ENCODE data around the gene MUC2. TPM values are rescaled to one million over a fixed set of nuclear protein-coding genes. Genes with fewer than 3 reads are reported as not detected.

The MUC2 gene
- total RNA-seq, 4 donors from 2014 or later, result 0.08 TPM; not detected in 3

- no peak for TF ChIP-seq POLR2A (IDR thresholded peaks at IDR 0.05)
- TF ChIP-seq CTCF (IDR thresholded peaks at IDR 0.05), result no peak
- no peak for TF ChIP-seq EP300 (IDR thresholded peaks at IDR 0.05)
- no peak for TF ChIP-seq POLR2AphosphoS5 (IDR thresholded peaks at IDR 0.05)
- Histone ChIP-seq H3K36me3 (no peaks in the 10 kb centered on the region), H3K4me3 (no peak overlapping the region), H3K27ac (no peak overlapping the region), H3K27me3 (peaks cover 46% of the 10 kb centered on the region), H3K4me1 (no peaks in the 10 kb centered on the region), H3K9me3 (no peaks in the 10 kb centered on the region)
- no CpG with 5 or more reads among the region's 26 CpGs for WGBS, 2 donors (ENCODE audit: low coverage in 1 of 2)
- ATAC-seq, result no peak
These were observed 10.9 kb downstream of the MUC2 start for GRCh38 chr11:1085440-1086170.

DNA sequence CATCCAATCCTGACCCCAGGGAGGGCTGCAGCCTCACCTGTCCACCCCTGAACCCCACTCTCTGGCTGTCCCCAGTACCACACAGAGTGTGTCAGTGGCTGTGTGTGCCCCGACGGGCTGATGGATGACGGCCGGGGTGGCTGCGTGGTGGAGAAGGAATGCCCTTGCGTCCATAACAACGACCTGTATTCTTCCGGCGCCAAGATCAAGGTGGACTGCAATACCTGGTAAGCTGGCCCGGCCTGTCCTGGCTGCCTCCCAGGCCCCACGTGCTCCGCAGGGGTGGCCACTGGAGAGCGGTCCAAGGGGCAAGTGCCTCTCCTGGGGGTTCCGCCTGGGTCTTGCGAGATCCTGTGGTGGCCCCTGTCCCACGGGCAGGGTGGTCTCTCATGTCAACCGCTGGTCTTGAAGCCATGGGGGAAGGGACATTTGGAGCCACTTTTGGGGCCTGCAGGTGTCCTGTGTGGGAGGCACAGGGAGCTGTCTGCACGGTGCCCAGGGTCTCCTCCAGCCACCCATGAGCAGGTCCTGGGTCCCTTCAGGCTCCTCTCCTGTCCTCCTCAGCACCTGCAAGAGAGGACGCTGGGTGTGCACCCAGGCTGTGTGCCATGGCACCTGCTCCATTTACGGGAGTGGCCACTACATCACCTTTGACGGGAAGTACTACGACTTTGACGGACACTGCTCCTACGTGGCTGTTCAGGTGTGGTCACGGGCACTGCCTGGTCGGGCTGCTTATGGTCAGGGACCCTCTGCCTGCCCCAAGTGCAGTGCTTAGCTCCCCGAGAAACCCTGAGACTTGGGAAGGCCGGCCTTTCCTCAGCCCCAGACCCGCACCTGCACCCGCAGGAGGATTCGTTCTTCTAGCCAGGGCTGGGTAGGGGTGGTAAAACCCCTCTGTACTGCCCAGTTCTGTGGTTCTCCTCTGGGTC lies 11.8 kb downstream of the MUC2 start:
- Histone ChIP-seq H3K4me1 (no peaks in the 10 kb centered on the region), H3K4me3 (no peak overlapping the region), H3K27ac (no peak overlapping the region), H3K9me3 (no peaks in the 10 kb centered on the region), H3K27me3 (peaks cover 46% of the 10 kb centered on the region), H3K36me3 (no peaks in the 10 kb centered on the region)
- no peak for TF ChIP-seq POLR2A (IDR thresholded peaks at IDR 0.05)
- TF ChIP-seq POLR2AphosphoS5 (IDR thresholded peaks at IDR 0.05), result no peak
- TF ChIP-seq EP300 (IDR thresholded peaks at IDR 0.05), result no peak
- TF ChIP-seq CTCF (IDR thresholded peaks at IDR 0.05), result no peak
- WGBS, 2 donors (ENCODE audit: low coverage in 1 of 2), result 100% methylated on average over 2 of the region's 31 CpGs; no CpG with 5 or more reads in 1 of the 2 donors
- no peak for ATAC-seq

GRCh38 chr11:1087279-1087960 lies 12.7 kb downstream of the MUC2 start:
- no peak overlapping the region for H3K4me3 ChIP-seq
- no peak for ATAC-seq
- TF ChIP-seq POLR2A (IDR thresholded peaks at IDR 0.05) (no peak), CTCF (IDR thresholded peaks at IDR 0.05) (no peak), EP300 (IDR thresholded peaks at IDR 0.05) (no peak), POLR2AphosphoS5 (IDR thresholded peaks at IDR 0.05) (no peak)

GRCh38 chr11:1087961-1088926 lies 13.6 kb downstream of the MUC2 start:
- Histone ChIP-seq H3K36me3 (no peaks in the 10 kb centered on the region), H3K27me3 (peaks cover 31% of the 10 kb centered on the region), H3K4me3 (no peak overlapping the region), H3K27ac (no peak overlapping the region), H3K4me1 (no peaks in the 10 kb centered on the region), H3K9me3 (no peaks in the 10 kb centered on the region)
- no CpG with 5 or more reads among the region's 40 CpGs for WGBS, 2 donors (ENCODE audit: low coverage in 1 of 2)
- TF ChIP-seq CTCF (IDR thresholded peaks at IDR 0.05) (no peak), EP300 (IDR thresholded peaks at IDR 0.05) (no peak), POLR2AphosphoS5 (IDR thresholded peaks at IDR 0.05) (no peak), POLR2A (IDR thresholded peaks at IDR 0.05) (no peak)
- ATAC-seq, result no peak

More at GRCh38 chr11:1087279-1087960, 12.7 kb downstream of the MUC2 start:
- Histone ChIP-seq H3K9me3 (no peaks in the 10 kb centered on the region), H3K36me3 (no peaks in the 10 kb centered on the region), H3K4me1 (no peaks in the 10 kb centered on the region), H3K27me3 (peaks cover 39% of the 10 kb centered on the region), H3K27ac (no peak overlapping the region)
- no CpG with 5 or more reads among the region's 17 CpGs for WGBS, 2 donors (ENCODE audit: low coverage in 1 of 2)
